Measurements from ENCODE around the gene ZBED5.
"Not testable (repeated sequence)": the region's sequence is repeated elsewhere in the genome, so short reads cannot be mapped to it uniquely, and the experiment has no call there.

Gene ZBED5

DNA sequence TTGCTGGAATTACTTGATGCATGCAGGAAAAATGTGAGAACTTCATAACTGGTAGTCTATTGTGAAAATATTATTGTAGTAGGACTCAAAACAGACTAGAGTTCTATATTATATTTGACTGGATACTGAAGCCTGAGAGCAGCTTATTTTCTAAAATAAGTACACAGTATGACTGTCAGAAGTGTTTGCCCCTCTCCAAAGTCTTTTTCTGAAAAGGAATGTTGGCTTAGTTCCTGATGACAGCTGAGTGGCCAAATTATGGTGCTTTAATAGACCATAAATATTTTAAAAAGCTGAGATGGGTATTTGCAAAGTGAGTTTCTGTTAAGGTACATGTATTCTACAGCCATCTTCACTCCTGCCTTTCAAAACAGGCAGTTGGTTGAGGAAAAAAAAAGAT lies 13.1 kb downstream of the ZBED5 start:
- DNase-seq (no peak), ATAC-seq (replicated peaks) (no peak)
- Mint-ChIP-seq H3K4me1 (ENCODE audit: low read depth in 2 of 2) (peaks cover 4 to 6% of the 10 kb centered on the region in 2 donors), H3K27ac (peak overlapping the region in 1 of 2 donors; percentile 35), H3K27me3 (no peaks in the 10 kb centered on the region), H3K36me3 (ENCODE audit: insufficient read depth) (no peaks in the 10 kb centered on the region), H3K4me3 (no peak overlapping the region), H3K9me3 (no peaks in the 10 kb centered on the region)

DNA sequence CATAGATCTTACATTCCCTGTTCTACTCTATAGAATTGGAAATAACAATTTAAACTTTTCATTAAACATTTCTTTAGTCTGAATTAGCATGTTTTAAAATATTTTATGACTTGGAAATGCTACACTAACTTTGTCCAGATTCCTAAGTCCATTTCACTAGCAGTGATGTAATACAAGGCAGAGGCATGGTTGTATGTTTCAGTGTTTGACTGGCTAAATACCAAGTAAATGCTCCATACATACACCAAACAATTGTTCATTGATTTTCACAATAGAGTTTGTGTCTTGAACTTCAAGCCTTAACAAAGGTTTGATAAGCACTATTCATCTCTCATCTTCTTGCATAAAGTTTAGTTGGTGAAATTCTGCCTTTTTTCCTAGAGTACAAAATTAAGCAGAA lies 13.5 kb downstream of the ZBED5 start:
- no peaks in the 10 kb centered on the region for H3K27me3 Mint-ChIP-seq
- no peak for DNase-seq
- H3K9me3 Mint-ChIP-seq: no peaks in the 10 kb centered on the region
- peaks cover 4 to 6% of the 10 kb centered on the region in 2 donors for H3K4me1 Mint-ChIP-seq (ENCODE audit: low read depth in 2 of 2)
- H3K4me3 Mint-ChIP-seq: no peak overlapping the region
- ATAC-seq (replicated peaks): no peak
- peak overlapping the region in 1 of 2 donors; percentile 35 for H3K27ac Mint-ChIP-seq
- no peaks in the 10 kb centered on the region for H3K36me3 Mint-ChIP-seq (ENCODE audit: insufficient read depth)

DNA sequence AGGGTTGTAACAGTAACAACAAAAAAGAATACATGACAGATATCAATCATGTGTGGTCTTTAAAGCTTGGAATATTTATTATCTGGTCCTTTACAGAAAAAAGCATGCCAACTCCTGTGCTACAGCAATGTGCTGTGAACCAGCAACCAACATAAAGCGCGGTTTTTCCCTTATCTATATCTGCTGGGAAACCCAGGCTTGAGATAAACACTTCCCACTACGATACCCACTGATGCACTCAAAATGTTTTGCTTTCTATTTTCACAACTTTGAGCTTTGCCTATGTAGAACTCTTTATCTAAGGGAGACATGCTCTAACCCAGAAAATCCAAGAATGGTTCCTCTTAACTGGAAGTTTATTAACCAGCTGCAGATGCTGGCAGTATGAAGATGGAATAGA lies 19.0 kb downstream of the ZBED5 start:
- H3K27me3 Mint-ChIP-seq: no peaks in the 10 kb centered on the region
- H3K4me1 Mint-ChIP-seq (ENCODE audit: low read depth in 2 of 2): no peaks in the 10 kb centered on the region
- H3K27ac Mint-ChIP-seq: no peak overlapping the region
- DNase-seq (no peak), ATAC-seq (replicated peaks) (no peak)
- H3K9me3 Mint-ChIP-seq: no peaks in the 10 kb centered on the region
- no peak overlapping the region for H3K4me3 Mint-ChIP-seq
- no peaks in the 10 kb centered on the region for H3K36me3 Mint-ChIP-seq (ENCODE audit: insufficient read depth)

- Mint-ChIP-seq H3K27me3 (no peaks in the 10 kb centered on the region), H3K9me3 (no peaks in the 10 kb centered on the region), H3K4me3 (no peak overlapping the region)
Measured at GRCh38 chr11:10838083-10838482, 19.8 kb downstream of the ZBED5 start.

GRCh38 chr11:10836884-10837283 lies 21.0 kb downstream of the ZBED5 start:
- not testable (repeated sequence) for H3K27me3 Mint-ChIP-seq; H3K4me3 Mint-ChIP-seq; DNase-seq; ATAC-seq (replicated peaks); H3K36me3 Mint-ChIP-seq (ENCODE audit: insufficient read depth); H3K9me3 Mint-ChIP-seq; H3K4me1 Mint-ChIP-seq (ENCODE audit: low read depth in 2 of 2); H3K27ac Mint-ChIP-seq

More at GRCh38 chr11:10838083-10838482, 19.8 kb downstream of the ZBED5 start:
- H3K36me3 Mint-ChIP-seq (ENCODE audit: insufficient read depth): no peaks in the 10 kb centered on the region
- no peak for ATAC-seq (replicated peaks)
- no peak overlapping the region for H3K27ac Mint-ChIP-seq
- H3K4me1 Mint-ChIP-seq (ENCODE audit: low read depth in 2 of 2): no peaks in the 10 kb centered on the region
- no peak for DNase-seq

DNA sequence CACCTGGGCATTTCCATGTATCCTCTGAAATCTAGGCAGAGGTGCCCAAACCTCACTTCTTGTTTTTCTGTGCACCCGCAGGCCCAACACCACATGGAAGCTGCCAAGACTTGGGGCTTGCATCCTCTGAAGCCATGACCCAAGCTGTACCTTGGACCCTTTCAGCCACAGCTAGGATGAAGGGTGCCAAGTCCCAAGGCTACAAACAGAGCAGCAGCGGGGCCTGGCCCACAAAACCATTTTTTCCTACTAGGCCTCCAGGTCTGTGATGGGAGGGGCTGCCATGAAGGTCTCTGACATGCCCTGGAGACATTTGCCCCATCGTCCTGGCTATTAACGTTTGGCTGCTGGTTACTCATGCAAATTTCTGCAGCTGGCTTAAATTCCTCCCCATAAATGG lies 28.7 kb downstream of the ZBED5 start:
- Mint-ChIP-seq H3K27ac (no peak overlapping the region), H3K36me3 (ENCODE audit: insufficient read depth) (no peaks in the 10 kb centered on the region)
- no peak for ATAC-seq (replicated peaks)

GRCh38 chr11:10828402-10828801 lies 29.5 kb downstream of the ZBED5 start:
- ATAC-seq (replicated peaks): no peak
- no peaks in the 10 kb centered on the region for H3K36me3 Mint-ChIP-seq (ENCODE audit: insufficient read depth)
- H3K27me3 Mint-ChIP-seq: peaks cover 0 to 17% of the 10 kb centered on the region in 2 donors

More for the DNA sequence above, 28.7 kb downstream of the ZBED5 start:
- Mint-ChIP-seq H3K4me3 (no peak overlapping the region), H3K9me3 (no peaks in the 10 kb centered on the region), H3K4me1 (ENCODE audit: low read depth in 2 of 2) (peaks cover 0 to 2% of the 10 kb centered on the region in 2 donors), H3K27me3 (peaks cover 0 to 17% of the 10 kb centered on the region in 2 donors)
- DNase-seq: no peak

GRCh38 chr11:10824888-10825287 lies 33.0 kb downstream of the ZBED5 start:
- no peak overlapping the region for H3K4me3 Mint-ChIP-seq
- no peak for DNase-seq
- no peaks in the 10 kb centered on the region for H3K9me3 Mint-ChIP-seq
- peaks cover 0 to 2% of the 10 kb centered on the region in 2 donors for H3K4me1 Mint-ChIP-seq (ENCODE audit: low read depth in 2 of 2)
- no peak overlapping the region for H3K27ac Mint-ChIP-seq
- H3K36me3 Mint-ChIP-seq (ENCODE audit: insufficient read depth): no peaks in the 10 kb centered on the region
- peaks cover 0 to 2% of the 10 kb centered on the region in 2 donors for H3K27me3 Mint-ChIP-seq
- ATAC-seq (replicated peaks): no peak

More at GRCh38 chr11:10828402-10828801, 29.5 kb downstream of the ZBED5 start:
- Mint-ChIP-seq H3K9me3 (no peaks in the 10 kb centered on the region), H3K4me3 (no peak overlapping the region), H3K27ac (no peak overlapping the region), H3K4me1 (ENCODE audit: low read depth in 2 of 2) (peaks cover 0 to 2% of the 10 kb centered on the region in 2 donors)
- DNase-seq: no peak

- Mint-ChIP-seq H3K27ac (no peak overlapping the region), H3K27me3 (no peaks in the 10 kb centered on the region), H3K9me3 (no peaks in the 10 kb centered on the region), H3K4me1 (ENCODE audit: low read depth in 2 of 2) (peaks cover 0 to 2% of the 10 kb centered on the region in 2 donors), H3K36me3 (ENCODE audit: insufficient read depth) (no peaks in the 10 kb centered on the region), H3K4me3 (no peak overlapping the region)
- no peak for DNase-seq
- no peak for ATAC-seq (replicated peaks)
Measured at GRCh38 chr11:10823152-10823579, 34.7 kb downstream of the ZBED5 start.

DNA sequence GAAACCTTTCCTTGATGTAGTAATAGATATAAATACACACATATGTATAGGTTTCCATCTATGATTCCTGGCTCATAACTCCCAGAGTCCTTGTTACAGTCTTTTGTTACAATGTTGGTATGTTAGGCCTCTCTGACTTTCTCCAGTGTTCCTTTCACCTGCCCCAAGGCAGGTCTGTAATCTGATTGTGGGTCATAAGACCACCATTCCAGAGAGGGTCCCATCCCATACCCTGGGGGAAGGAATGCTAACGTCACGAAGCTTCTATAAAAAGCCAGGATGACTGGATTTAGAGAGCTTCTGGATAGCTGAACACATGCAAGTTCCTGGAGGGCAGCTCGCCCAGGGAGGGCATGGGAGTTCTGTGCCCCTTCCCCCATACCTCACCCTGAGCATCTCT lies 35.4 kb downstream of the ZBED5 start:
- H3K9me3 Mint-ChIP-seq; DNase-seq; ATAC-seq (replicated peaks); H3K36me3 Mint-ChIP-seq (ENCODE audit: insufficient read depth); H3K4me1 Mint-ChIP-seq (ENCODE audit: low read depth in 2 of 2); H3K27me3 Mint-ChIP-seq; H3K4me3 Mint-ChIP-seq; H3K27ac Mint-ChIP-seq: not testable (repeated sequence)

DNA sequence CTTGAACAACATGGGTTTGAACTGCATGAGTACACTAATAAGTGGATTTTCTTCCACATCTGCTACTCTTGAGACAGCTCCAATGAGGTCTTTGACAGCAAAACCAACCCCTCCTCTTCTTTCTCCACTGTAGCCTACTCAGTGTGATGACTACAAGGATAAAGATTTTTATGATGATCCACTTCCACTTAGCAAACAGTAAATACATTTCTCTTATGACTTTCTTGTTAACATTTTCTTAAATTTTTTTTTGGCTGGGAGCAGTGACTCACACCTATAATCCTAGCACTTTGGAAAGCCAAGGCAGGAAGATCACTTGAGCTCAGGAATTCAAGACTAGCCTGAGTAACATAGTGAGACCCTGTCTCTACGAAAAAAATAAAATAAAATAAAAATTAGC lies 39.3 kb downstream of the ZBED5 start:
- H3K36me3 Mint-ChIP-seq (ENCODE audit: insufficient read depth): no peaks in the 10 kb centered on the region
- DNase-seq: no peak
- no peak overlapping the region for H3K4me3 Mint-ChIP-seq
- H3K9me3 Mint-ChIP-seq: no peaks in the 10 kb centered on the region
- no peaks in the 10 kb centered on the region for H3K4me1 Mint-ChIP-seq (ENCODE audit: low read depth in 2 of 2)
- no peak for ATAC-seq (replicated peaks)
- peaks cover 0 to 13% of the 10 kb centered on the region in 2 donors for H3K27me3 Mint-ChIP-seq
- no peak overlapping the region for H3K27ac Mint-ChIP-seq

DNA sequence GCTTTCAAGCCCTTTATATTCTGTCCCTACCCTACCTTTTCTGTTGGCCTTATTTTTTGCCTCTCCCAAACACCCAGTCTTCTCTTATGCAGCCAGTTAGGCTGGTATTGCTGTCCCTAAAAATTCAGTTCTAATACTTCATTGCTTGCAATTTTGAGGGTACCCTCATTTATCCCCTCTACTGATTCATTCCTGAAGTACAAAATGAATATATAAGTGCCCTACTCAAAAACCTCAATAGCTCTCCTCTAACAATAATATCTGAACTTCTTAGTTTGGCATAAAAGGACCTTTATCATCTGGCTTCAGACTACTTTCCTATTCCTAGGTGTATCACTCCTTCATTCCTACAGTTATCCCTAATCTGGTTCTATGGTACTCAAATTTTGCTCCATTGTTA lies 43.9 kb downstream of the ZBED5 start:
- DNase-seq (no peak), ATAC-seq (replicated peaks) (no peak)
- Mint-ChIP-seq H3K9me3 (no peaks in the 10 kb centered on the region), H3K4me1 (ENCODE audit: low read depth in 2 of 2) (peaks cover 4 to 8% of the 10 kb centered on the region in 2 donors), H3K36me3 (ENCODE audit: insufficient read depth) (peaks cover 8% of the 10 kb centered on the region), H3K27ac (no peak overlapping the region), H3K27me3 (peaks cover 0 to 13% of the 10 kb centered on the region in 2 donors), H3K4me3 (no peak overlapping the region)

DNA sequence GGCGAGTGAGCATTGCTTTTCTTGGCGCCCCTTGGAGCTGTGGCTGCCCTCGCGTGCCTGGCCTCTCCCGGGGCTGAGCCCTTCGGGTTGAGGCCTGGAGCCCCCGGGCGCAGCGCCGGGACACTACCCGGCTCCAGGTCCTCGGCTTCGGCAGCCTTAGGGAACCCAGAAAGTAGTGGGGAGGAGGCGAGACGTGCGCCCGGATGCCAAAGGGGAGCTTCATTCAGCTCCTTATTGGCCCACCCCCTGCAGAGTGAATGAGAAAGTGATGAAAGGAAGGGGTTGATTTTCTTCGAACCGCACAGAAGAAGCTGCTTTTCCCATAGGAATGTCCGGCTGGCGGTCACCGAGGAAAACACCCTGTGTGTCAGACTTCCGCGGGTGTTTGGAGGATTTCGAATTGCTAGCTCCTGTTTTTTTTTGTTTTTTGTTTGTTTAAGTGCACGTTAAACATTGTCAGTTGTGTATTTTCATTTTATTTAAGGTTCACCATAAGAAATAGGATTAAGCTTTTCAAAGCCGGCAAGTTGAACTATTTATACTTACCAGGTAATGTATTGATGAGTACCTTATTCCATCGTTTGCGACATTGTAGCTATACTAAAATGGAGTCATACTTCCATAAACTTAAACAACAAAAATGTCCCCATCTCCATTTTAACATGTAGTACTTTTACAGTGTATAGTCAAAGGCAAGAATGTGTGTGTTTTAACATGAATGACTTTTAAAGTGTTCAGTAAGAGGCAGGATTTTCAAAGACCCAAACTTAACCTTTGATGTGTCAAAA lies 48.3 kb downstream of the ZBED5 start:
- DNase-seq (no peak), ATAC-seq (replicated peaks) (peak; percentile 6)
- Mint-ChIP-seq H3K4me3 (peak overlapping the region; percentile 95 to 96), H3K27me3 (no peaks in the 10 kb centered on the region), H3K9me3 (no peaks in the 10 kb centered on the region), H3K27ac (peak overlapping the region; percentile 97 to 98), H3K36me3 (ENCODE audit: insufficient read depth) (peaks cover 51% of the 10 kb centered on the region), H3K4me1 (ENCODE audit: low read depth in 2 of 2) (peaks cover 21 to 33% of the 10 kb centered on the region in 2 donors)
